GM23338 (cell line): Measurements from ENCODE around the gene APP. TPM values are rescaled to one million over a fixed set of nuclear protein-coding genes. Genes with fewer than 3 reads are reported as not detected.
A peak's percentile ranks its signal among the peaks of the same experiment; 100 is the strongest.

Experiments used
- ATAC-seq: fragments of 200-7000 bp; cut with Tn5 transposase; 3 replicates; pipeline ENCODE4 v1.9.1; 2020
- DNase-seq: peaks from one replicate; pipeline ENCODE4 v3.0.0-alpha.2; 2015; ENCODE audit warnings: low spot score
- H2AFZ ChIP-seq: fragments of 200-600 bp; sonication (generic); 2 replicates; pipeline ENCODE4 v1.8.0; 2016; ENCODE audit warnings: antibody characterized with exemption, mild to moderate bottlenecking, moderate library complexity
- H3F3A ChIP-seq: fragments of 200-600 bp; sonication (generic); replicated peaks from 2 replicates; pipeline ENCODE4 v1.8.0; 2017; ENCODE audit warnings: antibody characterized with exemption, mixed run types, low read depth
- H3K27ac ChIP-seq: fragments of 200-600 bp; sonication (generic); 2 replicates; pipeline ENCODE4 v1.6.1; 2016; ENCODE audit warnings: low read depth
- H3K27me3 ChIP-seq: fragments of 200-600 bp; sonication (generic); 2 replicates; pipeline ENCODE4 v1.8.0; 2016; ENCODE audit warnings: mild to moderate bottlenecking, mixed run types, moderate library complexity; ENCODE audit not compliant: insufficient read depth
- H3K36me3 ChIP-seq: fragments of 200-600 bp; sonication (generic); 2 replicates; pipeline ENCODE4 v1.8.0; 2016; ENCODE audit warnings: mild to moderate bottlenecking; ENCODE audit not compliant: insufficient read depth
- H3K4me1 ChIP-seq: fragments of 200-600 bp; sonication (generic); 2 replicates; pipeline ENCODE4 v1.8.0; 2016; ENCODE audit warnings: mild to moderate bottlenecking, moderate library complexity; ENCODE audit not compliant: insufficient read depth
- H3K4me2 ChIP-seq: fragments of 200-600 bp; sonication (generic); 2 replicates; pipeline ENCODE4 v1.7.1; 2017; ENCODE audit warnings: mixed run types
- H3K4me3 ChIP-seq: fragments of 200-600 bp; sonication (generic); 2 replicates; pipeline ENCODE4 v1.6.1; 2016; ENCODE audit warnings: mixed run types
- H3K79me2 ChIP-seq: fragments of 200-600 bp; sonication (generic); replicated peaks from 2 replicates; pipeline ENCODE4 v1.8.0; 2017; ENCODE audit warnings: mild to moderate bottlenecking; ENCODE audit not compliant: insufficient read depth
- H3K9me2 ChIP-seq: fragments of 200-600 bp; sonication (generic); 2 replicates; pipeline ENCODE4 v1.8.0; 2017; ENCODE audit not compliant: insufficient read depth
- H4K20me1 ChIP-seq: fragments of 200-600 bp; sonication (generic); replicated peaks from 2 replicates; pipeline ENCODE4 v1.8.0; 2017; ENCODE audit warnings: mild to moderate bottlenecking; ENCODE audit not compliant: insufficient read depth
- H3K27ac Mint-ChIP-seq: 2 replicates; pipeline ENCODE4 v1.8.0; 2020; ENCODE audit warnings: inconsistent platforms, mild to moderate bottlenecking, moderate library complexity, mixed read lengths
- H3K27me3 Mint-ChIP-seq: 3 replicates; pipeline ENCODE4 v1.8.0; 2022; ENCODE audit warnings: low read depth, mild to moderate bottlenecking, moderate library complexity, mixed read lengths, inconsistent platforms; ENCODE audit not compliant: insufficient read depth, poor library complexity
- H3K36me3 Mint-ChIP-seq: 3 replicates; pipeline ENCODE4 v1.8.0; 2021; ENCODE audit warnings: low read depth, mild to moderate bottlenecking, inconsistent platforms, moderate library complexity, mixed read lengths
- H3K4me1 Mint-ChIP-seq: 3 replicates; pipeline ENCODE4 v1.8.0; 2020; ENCODE audit warnings: mild to moderate bottlenecking, inconsistent platforms, mixed read lengths
- H3K4me3 Mint-ChIP-seq: 3 replicates; pipeline ENCODE4 v1.8.0; 2021; ENCODE audit warnings: moderate library complexity, mild to moderate bottlenecking, inconsistent platforms, mixed read lengths
- H3K9me3 Mint-ChIP-seq: 3 replicates; pipeline ENCODE4 v1.8.0; 2020; ENCODE audit warnings: moderate library complexity, mild to moderate bottlenecking, inconsistent platforms, mixed read lengths
- CREB1 ChIP-seq: fragments of 250-450 bp; sonication (Bioruptor Pico); IDR thresholded peaks from 2 replicates; pipeline ENCODE4 v1.5.0; 2020; ENCODE audit warnings: low read depth, mild to moderate bottlenecking, moderate library complexity
- NANOG ChIP-seq: IDR thresholded peaks from 2 replicates; pipeline ENCODE4 v1.6.1; 2016; ENCODE audit warnings: antibody characterized with exemption, borderline replicate concordance
- ZNF114 ChIP-seq: fragments of 250-450 bp; sonication (Bioruptor Pico); IDR thresholded peaks from 2 replicates; pipeline ENCODE4 v1.5.0; 2020; ENCODE audit warnings: mild to moderate bottlenecking, moderate library complexity
- polyA plus RNA-seq: library from polyadenylated mRNA; unstranded; fragments of >200 nt; fragmentation: Nextera tagmentation; extraction: Ambion mirVana; gene quantifications from 2 replicates; pipeline ENCODE4 v1.2.1, GENCODE V29; 2016
- total RNA-seq: library from RNA; depleted of rRNA; stranded (reverse); fragments of >200 nt; shearing (Covaris generic); gene quantifications from 2 replicates; pipeline ENCODE4 v1.2.3, GENCODE V29; 2014
- TF ChIP-seq, protein P1 (sequence below): fragments of 250-450 bp; sonication (Bioruptor Pico); IDR thresholded peaks from 2 replicates; pipeline ENCODE4 v1.5.0; 2020; ENCODE audit warnings: mild to moderate bottlenecking, moderate library complexity
- TF ChIP-seq, protein P2 (sequence below): IDR thresholded peaks from 2 replicates; pipeline ENCODE4 v1.6.1; 2016; ENCODE audit warnings: antibody characterized with exemption
- TF ChIP-seq, protein P3 (sequence below), 2 experiments: fragments of 200-600 bp in 1 of 2; sonication (generic) in 1 of 2; conservative IDR thresholded peaks; 2 replicates each; pipeline versions ENCODE4 v1.5.1 to v1.6.1; 2016 to 2017; ENCODE audit warnings: antibody characterized with exemption in 2 of 2, low read depth in 2 of 2, mild to moderate bottlenecking in 2 of 2, moderate library complexity in 1 of 2

The APP gene
- total and polyA plus RNA-seq, 2 experiments from 2014 or later = 69.4 to 444 TPM

DNA sequence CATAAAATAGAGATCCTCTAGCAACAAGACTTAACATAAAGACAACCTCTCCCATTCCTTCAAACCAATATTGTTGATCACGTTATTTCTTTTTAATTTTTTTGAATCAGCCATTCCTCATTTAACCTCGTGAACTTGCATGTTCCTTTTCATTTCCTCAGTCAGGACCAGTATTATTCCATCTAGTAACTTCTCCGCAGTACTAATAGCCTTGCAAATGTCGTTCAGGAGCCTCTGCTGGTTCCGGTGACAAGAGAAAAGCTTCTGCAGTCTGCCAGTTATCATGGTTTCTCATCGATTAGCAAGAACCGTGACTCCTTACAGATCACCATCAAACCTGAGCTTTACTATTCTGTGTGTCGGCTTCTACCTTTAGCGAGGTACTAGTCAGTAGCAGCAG lies 3.0 kb downstream of the APP start:
- peak overlapping the region; percentile 77 for H3K4me2 ChIP-seq
- peaks cover 9% of the 10 kb centered on the region for H3K27me3 Mint-ChIP-seq
- peaks cover 10% of the 10 kb centered on the region for H3K36me3 Mint-ChIP-seq
- ATAC-seq = no peak
- 0 out of 2 replicates have a peak, but pooled peaks cover 4% of the 10 kb centered on the region for H3K27me3 ChIP-seq
- TF ChIP-seq, protein P1, sequence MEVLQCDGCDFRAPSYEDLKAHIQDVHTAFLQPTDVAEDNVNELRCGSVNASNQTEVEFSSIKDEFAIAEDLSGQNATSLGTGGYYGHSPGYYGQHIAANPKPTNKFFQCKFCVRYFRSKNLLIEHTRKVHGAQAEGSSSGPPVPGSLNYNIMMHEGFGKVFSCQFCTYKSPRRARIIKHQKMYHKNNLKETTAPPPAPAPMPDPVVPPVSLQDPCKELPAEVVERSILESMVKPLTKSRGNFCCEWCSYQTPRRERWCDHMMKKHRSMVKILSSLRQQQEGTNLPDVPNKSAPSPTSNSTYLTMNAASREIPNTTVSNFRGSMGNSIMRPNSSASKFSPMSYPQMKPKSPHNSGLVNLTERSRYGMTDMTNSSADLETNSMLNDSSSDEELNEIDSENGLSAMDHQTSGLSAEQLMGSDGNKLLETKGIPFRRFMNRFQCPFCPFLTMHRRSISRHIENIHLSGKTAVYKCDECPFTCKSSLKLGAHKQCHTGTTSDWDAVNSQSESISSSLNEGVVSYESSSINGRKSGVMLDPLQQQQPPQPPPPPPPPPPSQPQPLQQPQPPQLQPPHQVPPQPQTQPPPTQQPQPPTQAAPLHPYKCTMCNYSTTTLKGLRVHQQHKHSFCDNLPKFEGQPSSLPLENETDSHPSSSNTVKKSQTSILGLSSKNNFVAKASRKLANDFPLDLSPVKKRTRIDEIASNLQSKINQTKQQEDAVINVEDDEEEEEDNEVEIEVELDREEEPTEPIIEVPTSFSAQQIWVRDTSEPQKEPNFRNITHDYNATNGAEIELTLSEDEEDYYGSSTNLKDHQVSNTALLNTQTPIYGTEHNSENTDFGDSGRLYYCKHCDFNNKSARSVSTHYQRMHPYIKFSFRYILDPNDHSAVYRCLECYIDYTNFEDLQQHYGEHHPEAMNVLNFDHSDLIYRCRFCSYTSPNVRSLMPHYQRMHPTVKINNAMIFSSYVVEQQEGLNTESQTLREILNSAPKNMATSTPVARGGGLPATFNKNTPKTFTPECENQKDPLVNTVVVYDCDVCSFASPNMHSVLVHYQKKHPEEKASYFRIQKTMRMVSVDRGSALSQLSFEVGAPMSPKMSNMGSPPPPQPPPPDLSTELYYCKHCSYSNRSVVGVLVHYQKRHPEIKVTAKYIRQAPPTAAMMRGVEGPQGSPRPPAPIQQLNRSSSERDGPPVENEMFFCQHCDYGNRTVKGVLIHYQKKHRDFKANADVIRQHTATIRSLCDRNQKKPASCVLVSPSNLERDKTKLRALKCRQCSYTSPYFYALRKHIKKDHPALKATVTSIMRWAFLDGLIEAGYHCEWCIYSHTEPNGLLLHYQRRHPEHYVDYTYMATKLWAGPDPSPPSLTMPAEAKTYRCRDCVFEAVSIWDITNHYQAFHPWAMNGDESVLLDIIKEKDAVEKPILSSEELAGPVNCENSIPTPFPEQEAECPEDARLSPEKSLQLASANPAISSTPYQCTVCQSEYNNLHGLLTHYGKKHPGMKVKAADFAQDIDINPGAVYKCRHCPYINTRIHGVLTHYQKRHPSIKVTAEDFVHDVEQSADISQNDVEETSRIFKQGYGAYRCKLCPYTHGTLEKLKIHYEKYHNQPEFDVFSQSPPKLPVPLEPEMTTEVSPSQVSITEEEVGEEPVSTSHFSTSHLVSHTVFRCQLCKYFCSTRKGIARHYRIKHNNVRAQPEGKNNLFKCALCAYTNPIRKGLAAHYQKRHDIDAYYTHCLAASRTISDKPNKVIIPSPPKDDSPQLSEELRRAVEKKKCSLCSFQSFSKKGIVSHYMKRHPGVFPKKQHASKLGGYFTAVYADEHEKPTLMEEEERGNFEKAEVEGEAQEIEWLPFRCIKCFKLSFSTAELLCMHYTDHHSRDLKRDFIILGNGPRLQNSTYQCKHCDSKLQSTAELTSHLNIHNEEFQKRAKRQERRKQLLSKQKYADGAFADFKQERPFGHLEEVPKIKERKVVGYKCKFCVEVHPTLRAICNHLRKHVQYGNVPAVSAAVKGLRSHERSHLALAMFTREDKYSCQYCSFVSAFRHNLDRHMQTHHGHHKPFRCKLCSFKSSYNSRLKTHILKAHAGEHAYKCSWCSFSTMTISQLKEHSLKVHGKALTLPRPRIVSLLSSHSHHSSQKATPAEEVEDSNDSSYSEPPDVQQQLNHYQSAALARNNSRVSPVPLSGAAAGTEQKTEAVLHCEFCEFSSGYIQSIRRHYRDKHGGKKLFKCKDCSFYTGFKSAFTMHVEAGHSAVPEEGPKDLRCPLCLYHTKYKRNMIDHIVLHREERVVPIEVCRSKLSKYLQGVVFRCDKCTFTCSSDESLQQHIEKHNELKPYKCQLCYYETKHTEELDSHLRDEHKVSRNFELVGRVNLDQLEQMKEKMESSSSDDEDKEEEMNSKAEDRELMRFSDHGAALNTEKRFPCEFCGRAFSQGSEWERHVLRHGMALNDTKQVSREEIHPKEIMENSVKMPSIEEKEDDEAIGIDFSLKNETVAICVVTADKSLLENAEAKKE (CRISPR knock-in tag) = no peak
- TF ChIP-seq ZNF114 (CRISPR knock-in tag) (no peak), CREB1 (CRISPR knock-in tag) (no peak), NANOG (no peak)
- TF ChIP-seq, protein P2, sequence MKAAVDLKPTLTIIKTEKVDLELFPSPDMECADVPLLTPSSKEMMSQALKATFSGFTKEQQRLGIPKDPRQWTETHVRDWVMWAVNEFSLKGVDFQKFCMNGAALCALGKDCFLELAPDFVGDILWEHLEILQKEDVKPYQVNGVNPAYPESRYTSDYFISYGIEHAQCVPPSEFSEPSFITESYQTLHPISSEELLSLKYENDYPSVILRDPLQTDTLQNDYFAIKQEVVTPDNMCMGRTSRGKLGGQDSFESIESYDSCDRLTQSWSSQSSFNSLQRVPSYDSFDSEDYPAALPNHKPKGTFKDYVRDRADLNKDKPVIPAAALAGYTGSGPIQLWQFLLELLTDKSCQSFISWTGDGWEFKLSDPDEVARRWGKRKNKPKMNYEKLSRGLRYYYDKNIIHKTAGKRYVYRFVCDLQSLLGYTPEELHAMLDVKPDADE = no peak
- TF ChIP-seq, protein P3, sequence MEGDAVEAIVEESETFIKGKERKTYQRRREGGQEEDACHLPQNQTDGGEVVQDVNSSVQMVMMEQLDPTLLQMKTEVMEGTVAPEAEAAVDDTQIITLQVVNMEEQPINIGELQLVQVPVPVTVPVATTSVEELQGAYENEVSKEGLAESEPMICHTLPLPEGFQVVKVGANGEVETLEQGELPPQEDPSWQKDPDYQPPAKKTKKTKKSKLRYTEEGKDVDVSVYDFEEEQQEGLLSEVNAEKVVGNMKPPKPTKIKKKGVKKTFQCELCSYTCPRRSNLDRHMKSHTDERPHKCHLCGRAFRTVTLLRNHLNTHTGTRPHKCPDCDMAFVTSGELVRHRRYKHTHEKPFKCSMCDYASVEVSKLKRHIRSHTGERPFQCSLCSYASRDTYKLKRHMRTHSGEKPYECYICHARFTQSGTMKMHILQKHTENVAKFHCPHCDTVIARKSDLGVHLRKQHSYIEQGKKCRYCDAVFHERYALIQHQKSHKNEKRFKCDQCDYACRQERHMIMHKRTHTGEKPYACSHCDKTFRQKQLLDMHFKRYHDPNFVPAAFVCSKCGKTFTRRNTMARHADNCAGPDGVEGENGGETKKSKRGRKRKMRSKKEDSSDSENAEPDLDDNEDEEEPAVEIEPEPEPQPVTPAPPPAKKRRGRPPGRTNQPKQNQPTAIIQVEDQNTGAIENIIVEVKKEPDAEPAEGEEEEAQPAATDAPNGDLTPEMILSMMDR (conservative IDR thresholded peaks at IDR 0.05; ENCODE audit: low read depth in 2 of 2) = no peak
- H3K27ac Mint-ChIP-seq = peak overlapping the region; percentile 77; the same call in 1 of the 2 replicates
- peak overlapping the region; percentile 88 for H3K4me3 ChIP-seq
- H2AFZ ChIP-seq = no peak overlapping the region
- H3K27ac ChIP-seq = peak overlapping the region; percentile 34; the same call in 1 of the 2 replicates
- peaks cover 55% of the 10 kb centered on the region for H3K4me1 ChIP-seq
- no peaks in the 10 kb centered on the region for H3F3A ChIP-seq
- H3K9me3 Mint-ChIP-seq = 0 out of 3 replicates have a peak, but pooled peaks cover 3% of the 10 kb centered on the region
- no peaks in the 10 kb centered on the region for H3K36me3 ChIP-seq
- H4K20me1 ChIP-seq = peaks cover 23% of the 10 kb centered on the region
- H3K79me2 ChIP-seq = peaks cover 80% of the 10 kb centered on the region
- DNase-seq = peak; percentile 29
- H3K4me3 Mint-ChIP-seq = peak overlapping the region; percentile 97
- peaks cover 56% of the 10 kb centered on the region for H3K4me1 Mint-ChIP-seq
- no peaks in the 10 kb centered on the region for H3K9me2 ChIP-seq
